Spleen (tissue), 7 donors: Measurements from ENCODE around the gene SBK3.
"Not testable (repeated sequence)": the region's sequence is repeated elsewhere in the genome, so short reads cannot be mapped to it uniquely, and the experiment has no call there.

Source experiments
- CTCF ChIP-seq, 11 experiments: fragments of 200-600 bp in 7 of 11; fragments of 450-650 bp in 4 of 11; sonication (generic) in 4 of 11; IDR thresholded peaks in 8 of 11; conservative IDR thresholded peaks in 3 of 11; 1 replicate in 7 of 11; 2 replicates in 4 of 11; pipeline versions ENCODE4 v1.4.0 to v1.8.0; 2016 to 2021; ENCODE audit warnings: antibody characterized with exemption in 11 of 11, inconsistent platforms in 4 of 11, mild to moderate bottlenecking in 1 of 11
- POLR2AphosphoS5 ChIP-seq, 3 donors: sonication (generic); formaldehyde crosslinking; IDR thresholded peaks; one replicate each; pipeline ENCODE4 v1.5.1; 2017; ENCODE audit warnings: antibody characterized with exemption in 3 of 3
- donor health status: DM: no; HTN: no; CAD: no; lungs with moderate emphysema.
- donor health status: DM: no; HTN: no; CAD: no.
- donor health status: DM: no; HTN: no; CAD: no.

- not testable (repeated sequence) for TF ChIP-seq CTCF (IDR thresholded peaks at IDR 0.05 in 8 of 11, conservative IDR thresholded peaks at IDR 0.05 in 3 of 11); POLR2AphosphoS5 (IDR thresholded peaks at IDR 0.05)
These were observed 24.1 kb upstream of the SBK3 start for GRCh38 chr19:55569477-55569876.
